Ishikawa (cell line): Measurements from ENCODE around the gene ZBTB38.
A peak's percentile ranks its signal among the peaks of the same experiment; 100 is the strongest.

ENCODE experiments used
- CEBPB ChIP-seq: IDR thresholded peaks from 2 replicates; pipeline ENCODE4 v1.6.1; 2012
- CREB1 ChIP-seq: IDR thresholded peaks from 2 replicates; pipeline ENCODE4 v1.6.1; 2012; ENCODE audit warnings: low read depth
- EGR1 ChIP-seq: IDR thresholded peaks from 2 replicates; pipeline ENCODE4 v1.6.1; 2012
- EP300 ChIP-seq: IDR thresholded peaks from 2 replicates; pipeline ENCODE4 v1.6.1; 2012; ENCODE audit warnings: borderline replicate concordance
- FOXM1 ChIP-seq: IDR thresholded peaks from 2 replicates; pipeline ENCODE4 v1.6.1; 2012; ENCODE audit warnings: low read depth, borderline replicate concordance
- NFIC ChIP-seq: IDR thresholded peaks from 2 replicates; pipeline ENCODE4 v1.6.1; 2012
- RAD21 ChIP-seq: IDR thresholded peaks from 2 replicates; pipeline ENCODE4 v1.6.1; 2012; ENCODE audit warnings: low read depth
- TAF1 ChIP-seq: IDR thresholded peaks from 2 replicates; pipeline ENCODE4 v1.6.1; 2012; ENCODE audit warnings: low read depth, mild to moderate bottlenecking
- TCF12 ChIP-seq: IDR thresholded peaks from 2 replicates; pipeline ENCODE4 v1.6.1; 2012; ENCODE audit warnings: low read depth
- TEAD4 ChIP-seq: IDR thresholded peaks from 2 replicates; pipeline ENCODE4 v1.6.1; 2012
- YY1 ChIP-seq: IDR thresholded peaks from 2 replicates; pipeline ENCODE4 v1.6.1; 2012; ENCODE audit warnings: low read depth
- ZBTB7A ChIP-seq: IDR thresholded peaks from 2 replicates; pipeline ENCODE4 v1.6.1; 2012; ENCODE audit warnings: low read depth
- TF ChIP-seq, protein P1 (sequence below): IDR thresholded peaks from 2 replicates; pipeline ENCODE4 v1.6.1; 2012
- TF ChIP-seq, protein P2 (sequence below): IDR thresholded peaks from 2 replicates; pipeline ENCODE4 v1.6.1; 2012; ENCODE audit warnings: low read depth, mild to moderate bottlenecking
- TF ChIP-seq, protein P3 (sequence below): IDR thresholded peaks from 2 replicates; pipeline ENCODE4 v1.6.1; 2012

Gene ZBTB38

DNA sequence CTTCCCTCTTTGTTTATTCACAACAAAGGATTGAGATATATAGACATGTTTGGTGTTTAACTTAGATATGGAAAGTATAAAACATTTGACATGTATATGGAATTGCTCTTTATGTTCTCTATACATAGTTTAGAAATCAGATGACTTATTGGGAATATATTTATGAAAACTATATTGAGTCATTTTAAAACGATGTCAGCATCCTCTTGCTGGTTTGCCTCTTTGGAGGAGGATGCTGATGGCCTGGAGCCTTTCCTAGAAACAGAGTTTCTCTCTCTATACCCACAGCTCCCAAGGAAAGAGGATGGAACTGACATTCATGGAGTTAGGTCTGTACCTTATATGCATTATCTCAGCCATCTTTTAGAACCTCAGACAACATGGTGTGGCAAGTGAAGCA, 40.3 kb downstream of the ZBTB38 start:
- TF ChIP-seq EGR1 = no peak
- no peak for TF ChIP-seq YY1
- TF ChIP-seq, protein P1, sequence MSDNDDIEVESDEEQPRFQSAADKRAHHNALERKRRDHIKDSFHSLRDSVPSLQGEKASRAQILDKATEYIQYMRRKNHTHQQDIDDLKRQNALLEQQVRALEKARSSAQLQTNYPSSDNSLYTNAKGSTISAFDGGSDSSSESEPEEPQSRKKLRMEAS = no peak
- no peak for TF ChIP-seq EP300
- TF ChIP-seq RAD21 = no peak
- no peak for TF ChIP-seq TAF1
- TF ChIP-seq, protein P2, sequence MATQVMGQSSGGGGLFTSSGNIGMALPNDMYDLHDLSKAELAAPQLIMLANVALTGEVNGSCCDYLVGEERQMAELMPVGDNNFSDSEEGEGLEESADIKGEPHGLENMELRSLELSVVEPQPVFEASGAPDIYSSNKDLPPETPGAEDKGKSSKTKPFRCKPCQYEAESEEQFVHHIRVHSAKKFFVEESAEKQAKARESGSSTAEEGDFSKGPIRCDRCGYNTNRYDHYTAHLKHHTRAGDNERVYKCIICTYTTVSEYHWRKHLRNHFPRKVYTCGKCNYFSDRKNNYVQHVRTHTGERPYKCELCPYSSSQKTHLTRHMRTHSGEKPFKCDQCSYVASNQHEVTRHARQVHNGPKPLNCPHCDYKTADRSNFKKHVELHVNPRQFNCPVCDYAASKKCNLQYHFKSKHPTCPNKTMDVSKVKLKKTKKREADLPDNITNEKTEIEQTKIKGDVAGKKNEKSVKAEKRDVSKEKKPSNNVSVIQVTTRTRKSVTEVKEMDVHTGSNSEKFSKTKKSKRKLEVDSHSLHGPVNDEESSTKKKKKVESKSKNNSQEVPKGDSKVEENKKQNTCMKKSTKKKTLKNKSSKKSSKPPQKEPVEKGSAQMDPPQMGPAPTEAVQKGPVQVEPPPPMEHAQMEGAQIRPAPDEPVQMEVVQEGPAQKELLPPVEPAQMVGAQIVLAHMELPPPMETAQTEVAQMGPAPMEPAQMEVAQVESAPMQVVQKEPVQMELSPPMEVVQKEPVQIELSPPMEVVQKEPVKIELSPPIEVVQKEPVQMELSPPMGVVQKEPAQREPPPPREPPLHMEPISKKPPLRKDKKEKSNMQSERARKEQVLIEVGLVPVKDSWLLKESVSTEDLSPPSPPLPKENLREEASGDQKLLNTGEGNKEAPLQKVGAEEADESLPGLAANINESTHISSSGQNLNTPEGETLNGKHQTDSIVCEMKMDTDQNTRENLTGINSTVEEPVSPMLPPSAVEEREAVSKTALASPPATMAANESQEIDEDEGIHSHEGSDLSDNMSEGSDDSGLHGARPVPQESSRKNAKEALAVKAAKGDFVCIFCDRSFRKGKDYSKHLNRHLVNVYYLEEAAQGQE = no peak
- TF ChIP-seq TEAD4 = no peak
- TF ChIP-seq FOXM1 = no peak
- TF ChIP-seq TCF12 = no peak
- TF ChIP-seq, protein P3, sequence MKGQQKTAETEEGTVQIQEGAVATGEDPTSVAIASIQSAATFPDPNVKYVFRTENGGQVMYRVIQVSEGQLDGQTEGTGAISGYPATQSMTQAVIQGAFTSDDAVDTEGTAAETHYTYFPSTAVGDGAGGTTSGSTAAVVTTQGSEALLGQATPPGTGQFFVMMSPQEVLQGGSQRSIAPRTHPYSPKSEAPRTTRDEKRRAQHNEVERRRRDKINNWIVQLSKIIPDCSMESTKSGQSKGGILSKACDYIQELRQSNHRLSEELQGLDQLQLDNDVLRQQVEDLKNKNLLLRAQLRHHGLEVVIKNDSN = no peak
- TF ChIP-seq CREB1 = no peak
- no peak for TF ChIP-seq CEBPB
- TF ChIP-seq ZBTB7A = no peak
- no peak for TF ChIP-seq NFIC

DNA sequence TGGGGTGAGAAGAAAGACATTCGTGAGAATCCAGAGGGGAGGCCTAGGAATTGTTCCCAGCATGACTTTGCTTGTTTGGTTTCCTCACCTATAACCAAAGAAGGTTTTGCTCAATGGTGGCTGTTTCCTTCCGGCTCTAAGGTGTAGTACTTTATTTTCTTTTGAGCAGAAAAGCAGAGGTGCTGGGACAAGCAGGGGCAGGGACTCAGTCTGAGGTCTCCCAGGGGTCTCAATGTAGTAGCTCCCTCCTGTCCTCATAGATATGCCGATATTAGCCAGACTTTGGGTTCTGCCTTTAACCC, 41.6 kb downstream of the ZBTB38 start:
- TF ChIP-seq, protein P2 = no peak
- TF ChIP-seq EP300 = no peak
- TF ChIP-seq, protein P3 = no peak
- TF ChIP-seq EGR1 = no peak
- no peak for TF ChIP-seq TCF12
- no peak for TF ChIP-seq ZBTB7A
- TF ChIP-seq FOXM1 = no peak
- TF ChIP-seq, protein P1 = no peak
- TF ChIP-seq NFIC = no peak
- no peak for TF ChIP-seq CEBPB
- no peak for TF ChIP-seq RAD21
- no peak for TF ChIP-seq CREB1

DNA sequence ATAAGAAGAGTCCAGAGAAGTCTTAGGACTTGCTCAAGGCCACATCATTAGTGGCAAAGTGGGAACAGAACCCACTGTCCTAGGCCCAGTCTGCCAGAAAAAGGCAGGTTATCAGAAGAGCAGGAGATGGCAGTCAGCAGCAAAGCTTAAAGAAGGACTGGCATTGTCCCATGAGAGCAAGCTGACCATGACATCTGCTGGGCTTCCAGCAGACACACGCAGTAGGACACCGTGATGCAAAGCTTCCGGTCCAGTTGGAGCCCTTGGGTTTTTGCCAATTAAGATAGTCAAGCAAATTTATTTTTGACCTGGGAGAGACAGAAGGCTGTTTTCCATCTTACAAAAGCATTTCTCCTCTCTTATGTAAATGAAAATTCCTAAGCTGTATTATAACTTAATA, 42.1 kb downstream of the ZBTB38 start:
- TF ChIP-seq RAD21 = no peak
- 0 out of 2 replicates have a peak, but pooled peaks have one; percentile 28 for TF ChIP-seq TCF12
- TF ChIP-seq EP300 = no peak
- TF ChIP-seq CEBPB = no peak

DNA sequence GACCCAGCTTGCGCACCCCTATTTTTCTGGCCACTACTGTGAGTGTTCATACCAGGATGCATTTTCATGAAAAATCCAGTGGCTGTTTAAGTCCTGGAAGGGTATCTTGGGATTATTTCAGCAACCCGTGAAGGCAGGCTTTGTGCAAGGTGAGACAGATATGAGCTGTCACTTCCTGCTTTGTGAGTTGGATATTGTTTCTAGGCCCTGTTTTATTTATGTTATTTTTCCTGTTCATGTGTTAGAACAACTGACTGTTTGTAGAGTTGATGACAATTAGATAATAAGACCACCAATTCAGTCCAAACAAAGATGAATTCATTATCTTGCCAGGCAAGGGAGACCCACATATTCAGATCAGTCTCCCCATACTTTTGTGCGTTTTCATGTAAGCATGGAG, 42.5 kb downstream of the ZBTB38 start:
- TF ChIP-seq TAF1 = no peak
- no peak for TF ChIP-seq CEBPB
- no peak for TF ChIP-seq YY1
- no peak for TF ChIP-seq TCF12
- TF ChIP-seq, protein P1 = no peak
- TF ChIP-seq EGR1 = no peak
- TF ChIP-seq EP300 = no peak
- TF ChIP-seq NFIC = no peak
- no peak for TF ChIP-seq FOXM1
- TF ChIP-seq, protein P3 = no peak
- TF ChIP-seq, protein P2 = no peak
- TF ChIP-seq CREB1 = no peak
- no peak for TF ChIP-seq RAD21
- no peak for TF ChIP-seq TEAD4
